Thyroid gland (tissue), 4 donors: Measurements from ENCODE around the gene DGKD.

Experiments
- POLR2A ChIP-seq, 2 donors: fragments of 450-650 bp; IDR thresholded peaks; one replicate each; pipeline ENCODE4 v1.6.1; 2017; ENCODE audit warnings: antibody characterized with exemption in 2 of 2, mild to moderate bottlenecking in 2 of 2, moderate library complexity in 1 of 2
- TF ChIP-seq, protein P1 (sequence below), 6 experiments: fragments of 200-600 bp in 3 of 6; fragments of 450-650 bp in 3 of 6; sonication (generic) in 3 of 6; IDR thresholded peaks; one replicate each; pipeline ENCODE4 v1.5.1; 2016 to 2019; ENCODE audit warnings: antibody characterized with exemption in 6 of 6, mild to moderate bottlenecking in 2 of 6, inconsistent platforms in 1 of 6, moderate library complexity in 1 of 6

DNA sequence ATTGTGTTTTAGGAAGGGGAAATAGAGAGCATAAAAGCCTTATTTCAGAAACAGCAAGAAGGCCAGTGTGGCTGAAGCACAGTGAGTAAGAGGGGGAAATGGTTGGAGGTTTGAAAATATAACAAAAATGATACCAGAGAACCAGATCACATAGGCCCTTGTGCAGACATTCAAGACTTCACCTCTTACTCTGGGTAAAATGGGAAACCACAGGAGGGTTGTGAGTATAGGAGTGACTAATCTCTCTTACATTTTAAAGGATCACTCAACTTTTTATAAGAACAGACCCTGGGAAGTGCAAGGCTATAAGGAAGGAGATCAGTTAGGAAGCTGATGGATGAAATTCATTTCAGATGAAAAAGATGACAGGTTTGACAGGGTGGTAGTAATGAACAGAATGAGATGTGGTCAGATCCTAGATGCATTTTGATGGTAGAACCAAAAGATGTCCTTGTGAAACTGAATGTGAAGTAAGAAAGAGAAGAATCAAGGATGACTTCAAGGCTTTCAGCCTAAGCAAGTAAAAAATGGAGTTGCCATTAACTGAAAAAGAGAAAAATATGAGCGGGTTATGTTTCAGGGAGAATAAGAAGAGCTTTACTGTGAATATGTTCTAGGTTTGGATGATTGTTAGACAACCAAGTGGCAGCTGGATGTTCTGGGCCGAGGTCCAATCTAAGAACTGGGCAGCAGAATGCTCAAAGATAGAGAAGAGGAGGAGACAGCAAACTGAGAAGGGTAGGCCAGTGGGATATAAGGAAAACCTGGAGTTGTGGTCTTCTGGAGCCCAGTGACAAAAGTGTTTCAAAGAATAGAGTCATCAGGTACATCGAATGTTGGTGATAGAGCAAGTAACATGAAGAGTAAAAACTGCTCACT lies 147.1 kb downstream of the DGKD start:
- TF ChIP-seq, protein P1, sequence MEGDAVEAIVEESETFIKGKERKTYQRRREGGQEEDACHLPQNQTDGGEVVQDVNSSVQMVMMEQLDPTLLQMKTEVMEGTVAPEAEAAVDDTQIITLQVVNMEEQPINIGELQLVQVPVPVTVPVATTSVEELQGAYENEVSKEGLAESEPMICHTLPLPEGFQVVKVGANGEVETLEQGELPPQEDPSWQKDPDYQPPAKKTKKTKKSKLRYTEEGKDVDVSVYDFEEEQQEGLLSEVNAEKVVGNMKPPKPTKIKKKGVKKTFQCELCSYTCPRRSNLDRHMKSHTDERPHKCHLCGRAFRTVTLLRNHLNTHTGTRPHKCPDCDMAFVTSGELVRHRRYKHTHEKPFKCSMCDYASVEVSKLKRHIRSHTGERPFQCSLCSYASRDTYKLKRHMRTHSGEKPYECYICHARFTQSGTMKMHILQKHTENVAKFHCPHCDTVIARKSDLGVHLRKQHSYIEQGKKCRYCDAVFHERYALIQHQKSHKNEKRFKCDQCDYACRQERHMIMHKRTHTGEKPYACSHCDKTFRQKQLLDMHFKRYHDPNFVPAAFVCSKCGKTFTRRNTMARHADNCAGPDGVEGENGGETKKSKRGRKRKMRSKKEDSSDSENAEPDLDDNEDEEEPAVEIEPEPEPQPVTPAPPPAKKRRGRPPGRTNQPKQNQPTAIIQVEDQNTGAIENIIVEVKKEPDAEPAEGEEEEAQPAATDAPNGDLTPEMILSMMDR (IDR thresholded peaks at IDR 0.05) = no peak
- no peak for TF ChIP-seq POLR2A (IDR thresholded peaks at IDR 0.05)
